Measurements from ENCODE around the gene ENGASE.
"Not testable (repeated sequence)": the region's sequence is repeated elsewhere in the genome, so short reads cannot be mapped to it uniquely, and the experiment has no call there.

ENGASE gene, protein sequence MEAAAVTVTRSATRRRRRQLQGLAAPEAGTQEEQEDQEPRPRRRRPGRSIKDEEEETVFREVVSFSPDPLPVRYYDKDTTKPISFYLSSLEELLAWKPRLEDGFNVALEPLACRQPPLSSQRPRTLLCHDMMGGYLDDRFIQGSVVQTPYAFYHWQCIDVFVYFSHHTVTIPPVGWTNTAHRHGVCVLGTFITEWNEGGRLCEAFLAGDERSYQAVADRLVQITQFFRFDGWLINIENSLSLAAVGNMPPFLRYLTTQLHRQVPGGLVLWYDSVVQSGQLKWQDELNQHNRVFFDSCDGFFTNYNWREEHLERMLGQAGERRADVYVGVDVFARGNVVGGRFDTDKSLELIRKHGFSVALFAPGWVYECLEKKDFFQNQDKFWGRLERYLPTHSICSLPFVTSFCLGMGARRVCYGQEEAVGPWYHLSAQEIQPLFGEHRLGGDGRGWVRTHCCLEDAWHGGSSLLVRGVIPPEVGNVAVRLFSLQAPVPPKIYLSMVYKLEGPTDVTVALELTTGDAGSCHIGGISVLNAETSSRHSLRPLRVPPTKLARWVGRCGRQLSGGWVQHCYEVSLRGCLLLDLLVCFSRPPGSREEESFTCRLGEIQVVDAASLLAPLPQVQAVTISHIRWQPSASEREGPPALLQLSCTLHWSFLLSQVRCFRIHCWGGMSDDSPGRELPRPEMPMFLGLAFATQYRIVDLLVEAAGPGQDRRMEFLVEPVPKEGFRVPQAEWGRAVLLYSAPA

DNA sequence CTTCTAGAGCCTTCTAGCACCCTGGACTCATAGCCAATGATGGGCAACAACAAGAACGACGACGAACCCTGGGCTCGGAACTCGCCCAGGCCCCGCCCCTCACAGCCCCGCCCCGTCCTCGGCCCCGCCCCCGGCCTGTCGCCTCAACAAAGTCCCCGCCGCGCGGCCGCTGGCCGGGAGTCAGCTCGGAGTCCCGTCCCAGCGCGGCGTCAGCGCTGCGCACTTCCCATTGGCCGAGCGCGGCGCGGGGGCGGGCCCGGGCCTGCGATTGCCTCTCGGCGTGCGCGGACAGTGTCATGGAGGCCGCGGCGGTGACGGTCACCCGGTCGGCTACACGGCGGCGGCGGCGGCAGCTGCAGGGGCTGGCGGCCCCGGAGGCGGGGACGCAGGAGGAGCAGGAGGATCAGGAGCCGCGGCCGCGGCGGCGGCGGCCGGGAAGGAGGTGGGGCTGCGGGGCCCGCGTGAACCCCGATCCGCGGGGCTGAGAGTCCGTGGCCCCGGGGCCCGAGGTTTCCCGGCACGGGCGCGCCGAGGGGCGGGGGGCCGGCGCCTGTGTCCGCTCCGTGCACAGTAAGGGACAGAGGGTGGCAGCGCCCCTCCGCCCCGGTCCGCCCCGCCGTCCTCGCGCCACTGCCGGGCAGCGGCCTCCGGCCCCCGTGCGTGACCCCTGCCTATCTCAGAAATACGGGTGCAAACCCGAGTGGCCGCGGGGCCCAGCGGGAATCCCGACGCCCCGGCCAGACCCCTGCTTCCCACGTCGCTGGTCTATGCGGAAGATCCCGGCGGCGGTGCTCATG lies at the start of gene ENGASE:
Gene ENGASE (plus strand): TSS at position 176 of the 797 bp plus-strand sequence. CDS start 121 bp downstream, at position 297.
- peak; percentile 98 for DNase-seq

DNA sequence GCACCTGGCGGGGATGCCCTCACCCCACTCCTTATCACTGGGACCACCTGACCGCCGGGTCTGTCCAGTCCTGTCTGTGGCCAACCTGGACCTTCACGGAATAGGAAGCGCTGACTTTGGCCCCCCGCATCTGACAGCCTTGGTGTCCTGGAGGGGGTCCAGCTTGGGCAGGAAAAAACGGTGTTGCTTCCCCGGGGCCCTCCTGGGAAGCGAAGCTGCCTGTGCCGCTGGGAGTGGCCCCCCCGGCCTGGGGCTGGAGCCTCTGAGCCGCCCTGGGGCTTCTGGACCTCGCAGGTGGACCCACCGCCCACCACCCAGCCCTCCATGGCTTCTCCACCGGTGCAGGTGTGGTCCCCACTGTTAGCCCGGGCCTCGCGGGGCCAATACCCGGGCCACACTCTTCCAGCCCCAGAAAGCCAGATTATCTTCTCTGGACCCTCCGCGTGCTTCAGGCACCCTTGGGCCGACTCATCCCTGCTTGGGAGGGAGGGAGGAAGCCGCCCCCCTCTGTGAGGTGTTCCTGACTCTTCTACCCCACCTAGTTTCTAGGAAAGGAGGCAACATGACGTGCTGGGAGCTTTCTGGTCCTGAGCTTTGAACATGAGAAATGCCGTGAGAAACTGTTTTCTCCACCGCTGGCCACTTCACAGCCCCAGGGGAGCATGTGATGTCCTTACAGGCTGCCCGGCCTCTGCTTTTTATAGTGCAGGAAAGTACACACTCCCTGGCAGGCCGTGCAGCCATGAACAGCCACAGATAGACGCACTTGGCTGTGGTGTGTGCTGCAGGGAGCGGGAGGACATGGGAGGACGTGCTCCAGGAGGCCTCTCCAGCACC lies 49.5 kb upstream of the ENGASE start:
- no peak for DNase-seq

DNA sequence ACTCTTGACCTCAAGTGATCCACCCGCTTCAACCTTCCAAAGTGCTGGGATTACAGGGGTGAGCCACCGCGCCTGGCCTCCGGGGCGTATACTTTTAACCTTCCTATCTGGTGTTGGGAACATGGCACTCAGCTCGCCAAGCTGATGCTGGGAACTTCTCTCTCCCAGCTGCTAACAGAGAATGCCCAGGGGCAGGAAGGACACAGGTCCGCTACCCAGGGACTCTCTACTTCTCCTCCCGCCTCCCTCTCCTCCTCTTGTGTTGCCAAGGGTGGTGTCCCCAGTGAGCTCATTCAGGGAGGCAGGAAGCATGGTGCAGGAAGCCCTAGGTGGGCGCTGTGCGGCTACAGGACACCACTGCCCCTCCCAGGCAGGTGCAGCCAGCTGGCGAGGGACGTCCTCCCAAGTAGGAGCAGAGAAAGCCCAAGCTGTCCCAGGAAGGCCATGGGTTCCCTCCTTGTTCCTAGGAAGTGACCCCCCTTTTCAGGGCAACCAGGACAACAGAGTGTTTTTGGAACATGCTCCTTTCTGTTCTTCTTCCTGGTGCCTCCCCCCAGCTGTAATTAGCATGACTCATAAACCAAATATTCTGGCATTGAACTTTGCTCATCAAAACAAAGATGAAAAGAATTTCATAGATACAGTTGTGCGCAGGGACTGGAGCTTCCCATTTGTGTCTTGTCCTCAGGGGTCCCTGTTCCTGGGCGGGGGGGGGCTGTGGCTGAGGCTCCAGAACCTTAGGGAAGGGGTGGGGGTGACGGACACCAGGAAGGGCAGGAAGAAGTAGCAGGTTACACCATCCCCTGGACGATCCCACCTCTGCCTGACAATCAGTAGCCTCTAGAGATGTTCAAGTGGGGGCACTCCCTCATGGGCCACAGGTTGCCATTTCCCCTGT lies 48.0 kb upstream of the ENGASE start:
- no peak for DNase-seq

DNA sequence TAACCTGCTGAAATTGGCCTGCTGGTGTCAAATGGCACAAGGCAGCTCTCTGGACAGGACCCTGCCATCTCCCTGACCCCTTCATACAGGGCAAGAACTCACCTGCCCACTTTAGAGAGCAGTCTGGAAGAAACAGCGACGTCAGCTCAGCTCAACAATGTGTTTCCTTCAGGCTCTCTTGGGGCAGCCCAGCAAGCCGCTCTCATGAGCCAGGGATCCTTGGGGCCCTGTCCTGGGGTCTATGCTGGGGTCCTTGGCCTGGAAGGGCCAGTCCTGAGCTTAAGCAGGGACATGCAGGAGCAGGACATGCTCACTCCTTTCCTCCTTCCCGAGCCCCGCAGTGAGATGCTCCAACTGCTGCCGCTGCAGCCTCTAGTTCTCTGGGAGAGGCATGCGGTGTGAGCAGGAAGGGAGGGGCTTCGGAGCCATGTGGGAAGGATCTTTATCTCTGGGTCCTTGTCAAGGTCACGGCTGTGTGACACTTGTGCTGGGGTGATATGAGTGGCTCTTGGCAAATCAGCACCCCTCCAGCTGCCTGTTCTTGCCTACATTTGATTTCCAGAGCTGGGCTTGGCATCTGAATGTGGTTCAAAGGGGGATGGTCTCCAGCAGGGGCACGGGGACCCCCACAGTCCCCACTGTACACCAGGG lies 47.2 kb upstream of the ENGASE start:
- DNase-seq: no peak

DNA sequence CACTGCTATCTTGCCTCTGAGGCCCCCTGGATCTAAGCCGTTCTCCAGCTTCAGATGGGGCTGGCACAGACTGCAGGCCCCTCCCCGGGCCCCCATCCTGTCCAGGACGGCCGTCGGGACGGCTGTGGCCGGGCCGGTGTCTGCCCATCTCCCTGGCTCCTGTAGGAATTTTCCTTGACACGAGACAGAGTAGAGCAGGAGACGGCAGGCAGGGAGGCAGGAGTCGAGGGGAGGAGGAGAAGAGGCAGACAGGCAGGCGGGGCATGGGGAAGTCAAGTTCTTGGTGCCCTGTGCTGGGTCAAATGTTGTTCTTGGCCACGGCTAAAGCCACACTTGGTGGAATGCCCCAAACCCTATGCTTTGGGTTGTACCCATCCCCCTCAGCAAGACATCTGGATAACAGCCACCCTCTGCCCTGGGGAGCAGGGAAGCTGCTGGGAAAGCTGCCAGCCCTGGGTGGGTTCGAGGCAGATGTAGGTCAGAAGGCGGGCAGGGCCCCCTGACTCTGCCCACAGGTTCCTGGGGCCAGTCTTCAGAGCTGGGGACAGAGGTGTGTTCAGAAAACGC lies 46.6 kb upstream of the ENGASE start:
- DNase-seq: no peak

DNA sequence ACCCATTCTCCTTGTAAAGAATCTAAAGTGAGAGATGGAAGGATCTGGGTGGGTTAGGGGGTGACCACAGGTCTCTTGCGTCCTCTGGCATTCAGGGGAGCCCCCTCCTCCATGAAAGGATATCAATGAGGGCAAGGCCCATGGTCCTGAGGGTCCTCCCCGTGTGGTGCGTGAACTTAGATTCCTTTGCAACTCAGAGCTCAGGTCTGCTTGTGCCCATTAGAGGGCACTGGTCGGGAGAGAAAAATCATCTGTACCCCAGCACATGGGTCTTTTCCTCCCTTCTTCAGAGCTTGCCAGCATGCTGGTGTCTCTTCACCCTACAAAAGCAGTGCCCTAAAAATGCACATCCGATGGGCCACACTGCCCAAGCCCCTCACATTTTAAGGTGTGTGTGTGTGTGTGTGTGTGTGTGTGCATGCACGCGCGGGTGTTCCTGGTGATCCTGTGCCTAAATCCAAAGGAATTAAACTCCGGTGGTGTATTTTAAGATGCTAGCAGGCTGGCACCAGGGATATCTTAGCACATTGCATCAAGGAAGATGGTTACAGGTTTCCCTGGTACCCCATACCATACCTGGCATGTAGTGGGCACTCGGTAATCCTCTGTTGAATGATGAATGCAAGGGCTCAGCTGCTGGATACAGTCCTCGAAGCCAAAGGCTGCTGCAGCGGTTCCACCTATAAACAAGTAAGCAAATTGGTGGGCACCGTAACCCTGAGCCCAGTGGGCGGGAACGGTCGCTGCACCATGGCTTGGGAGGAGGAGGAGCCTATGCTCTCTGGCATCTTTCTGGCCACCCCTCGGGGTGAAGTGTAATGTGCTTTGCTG lies 45.9 kb upstream of the ENGASE start:
- no peak for DNase-seq

DNA sequence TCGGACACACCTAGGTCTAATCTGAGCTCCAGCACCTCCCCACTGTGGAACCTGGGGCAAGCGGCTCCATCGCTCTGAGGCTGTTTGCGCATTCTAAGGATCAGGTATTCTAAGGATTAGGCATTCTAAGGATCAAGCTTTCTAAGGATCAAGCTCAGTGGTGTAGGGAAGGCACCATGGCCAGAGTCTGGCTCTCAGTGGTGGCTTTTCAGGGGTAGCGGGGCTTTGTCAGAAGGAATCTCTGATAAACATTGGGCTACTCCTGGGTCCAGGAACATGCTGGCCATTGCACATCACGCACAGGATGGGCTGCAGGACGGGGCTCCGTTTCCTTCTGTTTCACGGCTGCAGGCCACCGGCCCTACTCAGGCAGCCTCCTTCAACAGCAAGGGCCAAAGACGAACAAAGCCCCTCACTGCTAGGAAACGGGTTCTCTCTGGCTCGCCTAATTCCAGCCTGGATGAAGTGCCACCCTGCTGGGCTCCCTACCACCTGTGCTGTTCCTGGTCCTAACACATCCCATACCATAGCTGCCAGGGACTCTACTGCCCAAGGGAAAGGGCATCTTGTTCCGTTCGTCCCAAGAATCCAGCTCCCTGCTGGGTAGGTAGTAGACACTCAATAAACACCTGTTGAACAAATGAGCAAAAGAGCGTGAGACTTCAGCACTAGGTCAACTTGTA lies 45.2 kb upstream of the ENGASE start:
- no peak for DNase-seq

DNA sequence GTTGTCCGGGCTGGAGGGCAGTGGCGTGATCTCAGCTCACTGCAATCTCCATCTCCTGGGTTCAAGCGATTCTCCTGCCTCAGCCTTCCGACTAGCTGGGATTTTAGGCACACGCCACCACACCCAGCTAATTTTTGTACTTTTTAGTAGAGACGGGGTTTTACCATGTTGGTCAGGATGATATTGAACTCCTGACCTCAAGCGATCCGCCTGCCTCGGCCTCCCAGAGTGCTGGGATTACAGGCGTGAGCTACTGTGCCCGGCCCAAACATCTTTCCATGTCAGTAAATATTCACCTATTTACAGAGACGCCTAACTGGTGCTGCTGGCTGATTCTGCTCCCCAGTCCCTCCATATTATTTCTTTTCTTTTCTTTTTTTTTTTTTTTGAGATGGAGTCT lies 44.0 kb upstream of the ENGASE start:
- DNase-seq: not testable (repeated sequence)

DNA sequence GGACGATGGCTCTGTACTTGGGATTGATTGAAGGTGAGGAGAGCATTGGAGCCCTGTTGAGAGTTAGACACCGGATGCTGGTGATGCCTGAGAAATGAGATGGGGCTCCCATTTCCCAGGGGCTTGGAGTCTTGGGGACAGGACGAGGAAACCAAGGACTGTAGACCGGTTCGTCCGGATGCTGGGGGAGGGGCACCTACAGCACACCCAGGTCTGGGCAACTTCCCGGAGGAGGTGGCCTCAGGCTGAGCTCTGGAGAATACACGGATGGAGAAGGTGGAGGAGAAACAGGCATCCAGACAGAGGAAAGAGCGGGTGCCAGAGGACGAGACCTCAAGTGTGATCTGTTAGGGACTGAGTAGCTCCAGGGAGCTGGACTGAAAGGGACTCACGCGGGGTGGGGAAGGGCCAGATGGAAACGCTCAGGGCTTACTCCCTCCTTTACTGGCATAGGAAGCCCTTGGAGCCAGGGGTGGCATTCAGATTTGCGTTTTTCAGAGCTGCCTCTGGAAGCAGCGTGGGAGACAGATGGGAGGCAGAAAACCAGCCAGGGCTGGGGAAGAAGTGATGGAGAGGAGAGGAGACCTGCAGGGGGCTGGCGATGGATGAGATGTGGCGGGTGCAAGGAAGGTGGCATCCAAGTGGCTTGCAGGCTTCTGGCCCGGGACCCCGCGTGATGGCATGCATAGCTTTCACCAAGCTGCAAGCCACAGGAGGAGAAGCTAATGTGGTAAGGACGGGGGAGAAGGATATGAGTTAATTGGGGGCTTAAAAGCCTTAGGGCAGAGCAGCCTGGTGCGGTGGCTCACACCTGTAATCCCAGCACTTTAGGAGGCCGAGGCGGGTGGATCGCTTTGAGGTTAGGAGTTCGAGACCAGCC lies 42.4 kb upstream of the ENGASE start:
- no peak for DNase-seq

DNA sequence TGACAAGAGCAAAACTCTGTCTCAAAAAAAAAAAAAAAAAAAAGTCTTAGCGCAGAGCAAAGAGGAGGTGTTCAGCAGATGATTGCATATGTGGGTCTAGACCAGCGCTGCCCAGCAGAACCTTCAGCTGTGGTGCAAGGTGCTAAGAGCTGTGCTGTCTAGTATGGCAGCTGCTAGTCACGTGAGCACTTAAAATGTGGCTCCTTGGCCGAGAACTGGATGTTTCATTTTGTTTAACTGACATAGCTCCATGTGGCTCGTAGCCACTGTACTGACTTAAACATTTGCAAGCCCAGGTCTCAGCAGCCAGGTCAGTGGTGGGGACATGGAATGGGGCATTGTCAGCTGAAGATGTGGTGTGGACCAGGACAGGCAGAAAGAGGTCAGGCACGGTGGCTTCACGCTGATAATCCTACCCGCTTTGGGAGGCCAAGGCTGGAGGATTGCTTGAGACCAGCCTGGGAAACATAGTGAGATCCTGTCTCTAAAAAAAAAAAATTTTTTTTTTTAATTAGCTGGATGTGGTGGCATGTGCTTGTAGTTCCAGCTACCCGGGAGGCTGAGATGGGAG lies 41.5 kb upstream of the ENGASE start:
- DNase-seq: no peak

DNA sequence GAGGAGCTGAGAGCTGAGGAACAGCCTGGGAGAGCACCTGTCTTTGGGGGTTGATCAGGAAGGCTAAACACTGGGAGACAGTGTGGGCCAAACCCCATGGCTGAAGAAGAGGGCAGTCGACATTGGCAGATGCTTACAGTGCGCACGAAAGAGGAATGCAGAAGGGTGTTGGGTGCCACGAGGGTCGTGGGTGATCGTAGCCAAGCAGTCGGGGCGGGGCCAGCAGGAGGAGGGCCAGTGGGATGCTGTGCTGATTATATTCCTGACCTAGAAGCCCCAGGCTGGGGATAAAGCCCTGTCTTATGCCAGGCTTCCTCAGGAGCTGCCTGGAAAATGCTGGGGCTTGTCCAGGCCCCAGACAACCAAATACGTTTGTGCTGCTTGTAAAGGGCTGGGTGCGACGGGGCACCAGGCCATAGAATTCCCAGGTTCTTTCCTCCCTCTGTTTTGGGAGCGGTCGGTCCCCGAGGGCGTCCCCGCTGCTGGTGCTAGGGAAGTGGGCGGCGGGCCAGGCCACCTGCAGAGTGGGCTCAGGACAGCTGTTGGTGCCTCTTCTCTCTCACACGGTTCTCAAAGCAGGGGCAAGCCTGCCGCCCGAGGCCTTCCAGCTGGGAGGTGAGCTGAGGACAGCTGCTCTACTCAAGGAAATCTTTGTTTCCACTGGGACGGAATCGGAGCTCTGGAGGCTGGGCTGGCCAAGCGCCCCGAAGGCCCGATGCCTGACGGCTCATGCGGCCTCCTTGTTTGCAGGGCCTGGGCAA lies 40.7 kb upstream of the ENGASE start:
- no peak for DNase-seq

DNA sequence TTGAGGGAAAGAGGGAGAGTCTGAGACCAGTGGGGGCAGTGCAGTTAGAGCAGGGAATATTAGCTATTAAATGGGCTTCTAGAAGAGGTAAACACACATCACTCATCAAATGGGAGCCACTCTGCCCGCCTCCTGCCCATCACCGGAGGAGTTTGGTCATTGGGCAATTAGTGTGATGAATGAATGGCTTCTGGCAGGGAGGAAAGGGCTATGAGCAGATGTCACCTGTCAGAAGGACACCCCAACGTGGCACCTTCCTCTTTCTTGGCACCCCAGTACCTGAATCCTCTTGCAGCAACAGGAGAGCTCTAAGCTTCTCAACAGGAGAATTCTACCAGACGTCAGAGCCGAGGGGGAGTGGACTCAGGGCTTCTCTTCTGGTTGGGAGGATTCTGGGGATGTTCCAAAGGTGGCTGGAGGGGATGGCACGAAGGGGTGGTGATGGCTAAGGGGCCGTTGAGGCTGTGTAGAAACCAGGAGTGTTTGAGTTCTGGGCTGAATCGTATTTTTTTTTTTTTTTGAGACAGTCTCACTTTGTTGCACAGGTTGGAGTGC lies 39.6 kb upstream of the ENGASE start:
- DNase-seq: no peak

DNA sequence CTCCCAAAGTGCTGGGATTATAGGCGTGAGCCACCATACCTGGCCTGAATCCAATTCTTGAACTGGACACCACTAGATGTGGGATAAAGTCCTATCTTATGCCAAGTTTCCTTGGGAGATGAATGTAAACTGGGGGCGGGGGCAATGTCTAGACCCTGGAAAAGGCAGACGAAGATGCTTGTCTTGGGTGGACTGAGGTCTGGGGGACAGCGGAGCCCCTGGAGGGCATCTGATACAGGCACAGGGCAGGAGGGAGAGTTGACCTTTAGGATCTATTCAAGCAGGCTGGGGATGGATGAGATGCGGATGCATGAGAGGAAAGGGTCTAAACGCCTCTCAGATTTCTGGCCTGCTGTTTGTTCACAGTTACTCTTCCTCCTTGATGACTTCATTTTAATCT lies 38.9 kb upstream of the ENGASE start:
- DNase-seq: no peak

DNA sequence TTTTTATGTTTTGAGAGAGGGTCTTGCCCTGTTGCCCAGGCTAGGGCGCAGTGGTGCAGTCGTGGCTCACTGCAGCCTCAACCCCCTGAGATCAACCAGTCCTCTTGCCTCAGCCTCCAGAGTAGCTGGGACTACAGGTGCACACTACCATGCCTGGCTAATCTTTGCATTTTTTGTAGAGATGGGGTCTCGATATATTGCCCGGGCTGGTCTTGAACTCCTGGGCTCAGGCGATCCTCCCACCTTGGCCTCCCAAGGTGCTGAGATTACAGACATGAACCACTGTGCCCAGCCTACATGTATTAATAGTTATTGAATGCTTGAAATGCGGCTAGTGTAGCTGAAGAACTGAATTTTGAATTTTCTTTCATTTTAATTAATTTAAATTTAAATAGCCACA lies 38.4 kb upstream of the ENGASE start:
- no peak for DNase-seq

DNA sequence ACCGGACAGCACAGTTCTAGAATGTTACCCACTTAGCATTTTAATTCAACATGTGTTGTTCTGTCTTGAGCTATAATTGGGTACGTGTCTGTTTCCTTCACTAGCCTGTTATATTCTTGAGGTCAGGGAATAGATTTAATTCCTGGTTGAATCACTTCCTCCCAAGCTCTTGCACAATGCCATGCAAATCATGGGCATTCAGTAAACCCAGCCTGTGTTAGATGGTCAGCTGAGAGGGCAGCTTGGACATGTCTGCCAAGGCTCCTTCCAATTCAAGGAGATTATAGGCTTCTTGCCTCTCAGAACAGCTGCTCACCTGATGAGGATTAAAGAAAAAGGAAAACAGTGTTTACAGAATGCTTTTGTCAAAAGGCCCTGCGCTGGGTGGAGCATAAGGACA lies 38.0 kb upstream of the ENGASE start:
- no peak for DNase-seq

DNA sequence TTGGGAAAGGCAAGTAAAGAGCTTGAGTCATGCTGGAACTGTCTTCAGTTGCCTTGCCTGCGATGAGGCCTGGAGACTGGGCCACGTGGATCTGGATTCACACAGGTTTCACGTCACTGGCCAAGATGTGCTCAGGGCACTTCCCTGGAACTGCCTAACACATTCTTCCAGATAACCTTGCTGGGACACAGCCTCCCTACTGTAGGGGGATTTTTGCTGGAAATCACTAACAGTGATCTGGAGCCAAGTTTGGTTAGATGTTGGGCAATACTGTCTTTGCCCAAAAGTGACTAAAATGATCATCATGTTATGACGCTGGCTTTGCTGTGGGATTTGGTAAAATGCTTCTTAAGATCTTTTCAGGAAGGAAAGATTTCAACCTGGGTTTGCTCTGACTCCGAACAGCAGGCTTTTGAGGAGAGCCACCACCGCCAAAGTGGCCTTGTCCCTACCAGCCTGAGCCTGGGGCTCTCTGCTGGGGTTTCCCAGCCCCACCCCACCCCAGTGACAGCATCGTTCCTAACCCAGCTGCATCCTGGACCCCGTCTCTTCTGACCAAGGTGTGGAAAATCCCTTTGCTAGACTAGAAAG lies 36.0 kb upstream of the ENGASE start:
- DNase-seq: no peak

All from SIG-M5 (cell line).